ENCODE measurements around the gene FBXO48.
"Not testable (repeated sequence)": the region's sequence is repeated elsewhere in the genome, so short reads cannot be mapped to it uniquely, and the experiment has no call there.

The FBXO48 gene

GRCh38 chr2:68467077-68467960 lies at the start of gene FBXO48, which contains the start of gene APLF:
Gene FBXO48, minus strand, starts transcription at chr2:68467294. Its CDS starts 2,149 bp downstream, at chr2:68465145.
Gene APLF, plus strand, starts transcription at chr2:68467585. Its CDS starts 147 bp downstream, at chr2:68467732.
- peak; percentile 99 for DNase-seq

GRCh38 chr2:68516051-68516955 lies 49.2 kb upstream of the FBXO48 start:
- DNase-seq = no peak

GRCh38 chr2:68514316-68514929 lies 47.3 kb upstream of the FBXO48 start:
- DNase-seq = no peak

GRCh38 chr2:68512966-68513365 lies 45.9 kb upstream of the FBXO48 start:
- DNase-seq = no peak

GRCh38 chr2:68512326-68512725 lies 45.2 kb upstream of the FBXO48 start:
- DNase-seq = no peak

GRCh38 chr2:68506170-68506569 lies 39.1 kb upstream of the FBXO48 start:
- DNase-seq = peak in 1 of 2 donors; percentile 16

GRCh38 chr2:68505603-68506159 lies 38.6 kb upstream of the FBXO48 start:
- DNase-seq = no peak

GRCh38 chr2:68501768-68502167 lies 34.7 kb upstream of the FBXO48 start:
- no peak for DNase-seq

GRCh38 chr2:68500649-68501048 lies 33.6 kb upstream of the FBXO48 start:
- DNase-seq = no peak

GRCh38 chr2:68499133-68499532 lies 32.0 kb upstream of the FBXO48 start:
- DNase-seq = no peak

- no peak for DNase-seq
These were observed 24.5 kb upstream of the FBXO48 start for GRCh38 chr2:68491582-68491981.

- no peak for DNase-seq
These were observed 22.2 kb upstream of the FBXO48 start for GRCh38 chr2:68489282-68489681.

GRCh38 chr2:68488605-68489004 lies 21.5 kb upstream of the FBXO48 start:
- DNase-seq = not testable (repeated sequence)

GRCh38 chr2:68487773-68488355 lies 20.8 kb upstream of the FBXO48 start:
- peak in 1 of 2 donors; percentile 51 for DNase-seq

- DNase-seq = no peak
These were observed 15.9 kb upstream of the FBXO48 start for GRCh38 chr2:68483011-68483410.

- no peak for DNase-seq
These were observed 15.3 kb upstream of the FBXO48 start for GRCh38 chr2:68482296-68482820.

- DNase-seq = no peak
These were observed 11.6 kb upstream of the FBXO48 start for GRCh38 chr2:68478688-68479087.

- DNase-seq = no peak
These were observed 9.4 kb upstream of the FBXO48 start for GRCh38 chr2:68476454-68476853.

GRCh38 chr2:68475576-68475975 lies 8.5 kb upstream of the FBXO48 start:
- no peak for DNase-seq

GRCh38 chr2:68475110-68475509 lies 8.0 kb upstream of the FBXO48 start:
- no peak for DNase-seq

- no peak for DNase-seq
These were observed 5.8 kb upstream of the FBXO48 start for GRCh38 chr2:68472796-68473414.

GRCh38 chr2:68471385-68471784 lies 4.3 kb upstream of the FBXO48 start:
- no peak for DNase-seq
